8988T (cell line): ENCODE data around the gene MAGI3.
"Not testable (repeated sequence)": the region's sequence is repeated elsewhere in the genome, so short reads cannot be mapped to it uniquely, and the experiment has no call there.

Experiments
- DNase-seq: peaks from one replicate; pipeline ENCODE4 v3.0.0; 2011

MAGI3 gene

DNA sequence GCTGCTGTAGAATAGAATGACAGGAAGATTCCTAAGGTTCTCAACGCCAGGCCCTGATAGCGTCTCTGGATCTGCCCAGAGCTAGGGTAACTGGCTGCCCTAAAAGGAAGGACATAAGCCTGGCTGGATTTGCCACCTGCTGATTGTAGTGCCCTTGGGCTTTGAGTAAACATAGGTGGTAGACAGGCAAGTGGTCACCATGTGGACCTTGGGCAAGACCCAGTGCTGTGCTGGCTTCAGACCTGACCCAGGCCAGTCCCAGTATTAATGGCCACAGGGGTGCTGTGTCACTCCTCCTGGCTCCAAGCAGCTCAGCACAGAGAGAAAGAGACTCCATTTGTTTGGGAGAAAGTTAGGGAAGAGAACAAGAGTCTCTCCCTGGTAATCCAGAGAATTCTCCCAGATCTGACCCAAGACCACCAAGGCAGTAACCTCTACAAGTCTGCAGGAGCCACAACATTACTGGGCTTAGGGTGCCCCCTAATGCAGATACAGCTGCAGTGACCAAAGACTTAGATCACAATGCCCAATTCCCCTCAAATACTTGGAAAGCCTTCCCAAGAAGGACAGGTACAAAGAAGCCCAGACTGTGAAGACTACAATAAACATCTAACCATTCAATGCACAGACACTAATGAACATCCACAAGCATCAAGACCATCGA, 324.4 kb downstream of the MAGI3 start:
- DNase-seq: no peak

DNA sequence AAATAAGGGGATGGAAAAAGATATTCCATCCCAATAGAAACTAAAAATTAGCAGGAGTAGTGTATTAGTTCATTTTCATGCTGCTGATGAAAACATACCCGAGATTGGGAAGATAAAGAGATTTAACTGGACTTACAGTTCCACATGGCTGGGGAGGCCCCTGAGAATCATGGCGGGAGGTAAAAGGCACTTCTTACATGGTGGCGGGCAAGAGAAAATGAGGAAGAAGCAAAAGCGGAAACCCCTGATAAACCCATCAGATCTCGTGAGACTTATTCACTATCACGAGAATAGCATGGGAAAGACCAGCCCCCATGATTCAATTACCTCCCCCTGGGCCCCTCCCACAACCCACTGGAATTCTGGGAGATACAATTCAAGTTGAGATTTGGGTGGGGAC, 327.2 kb downstream of the MAGI3 start:
- DNase-seq: not testable (repeated sequence)

DNA sequence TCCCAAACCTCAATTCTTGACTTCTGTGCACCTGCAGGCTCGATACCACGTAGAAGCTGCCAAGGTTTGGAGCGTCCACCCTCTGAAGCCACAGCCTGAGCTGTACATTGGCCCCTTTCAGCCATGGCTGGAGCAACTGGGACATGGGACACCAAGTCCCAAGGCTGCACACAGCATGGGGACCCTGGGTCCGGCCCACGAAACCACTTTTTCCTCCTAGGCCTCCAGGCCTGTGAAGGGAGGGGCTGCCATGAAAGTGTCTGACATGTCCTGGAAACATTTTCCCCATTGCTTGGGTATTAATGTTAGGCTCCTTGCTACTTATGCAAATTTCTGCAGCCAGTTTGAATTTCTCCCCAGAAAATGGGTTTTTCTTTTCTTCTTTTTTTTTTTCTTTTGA, 328.3 kb downstream of the MAGI3 start:
- DNase-seq: not testable (repeated sequence)

DNA sequence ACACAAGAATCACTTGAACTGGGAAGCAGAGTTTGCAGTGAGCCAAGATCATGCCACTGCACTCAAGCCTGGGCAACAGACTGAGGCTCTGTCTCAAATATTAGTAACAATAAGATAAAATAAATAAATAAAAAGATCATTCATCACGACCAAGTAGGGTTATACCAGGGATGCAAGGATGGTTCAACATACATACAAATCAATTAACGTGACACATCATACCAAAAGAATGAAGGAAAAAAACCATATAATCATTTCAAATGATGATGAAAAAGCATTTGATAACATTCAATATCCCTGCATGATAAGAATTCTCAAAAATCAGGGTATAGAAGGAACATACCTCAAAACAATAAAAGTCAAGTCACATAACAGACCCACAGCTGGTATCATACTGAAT, 330.7 kb downstream of the MAGI3 start:
- DNase-seq: no peak

DNA sequence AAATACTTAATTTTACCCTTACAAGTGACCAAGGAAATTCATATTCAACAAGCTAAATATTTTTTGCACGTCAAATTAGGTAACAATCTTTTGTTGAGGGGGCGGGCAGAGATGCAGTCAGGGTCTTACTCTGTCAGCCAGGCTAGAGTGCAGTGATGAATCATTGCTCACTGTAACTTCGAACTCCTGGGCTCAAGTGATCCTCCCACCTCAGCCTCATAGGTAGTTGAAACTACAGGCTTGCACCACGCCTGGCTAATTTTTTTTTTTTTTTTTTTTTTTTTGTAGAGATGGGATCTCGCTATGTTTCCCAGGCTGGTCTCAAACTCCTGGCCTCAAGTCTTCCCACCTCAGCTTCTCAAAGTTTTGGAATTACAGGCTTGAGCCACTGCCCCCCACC, 342.5 kb downstream of the MAGI3 start:
- no peak for DNase-seq

DNA sequence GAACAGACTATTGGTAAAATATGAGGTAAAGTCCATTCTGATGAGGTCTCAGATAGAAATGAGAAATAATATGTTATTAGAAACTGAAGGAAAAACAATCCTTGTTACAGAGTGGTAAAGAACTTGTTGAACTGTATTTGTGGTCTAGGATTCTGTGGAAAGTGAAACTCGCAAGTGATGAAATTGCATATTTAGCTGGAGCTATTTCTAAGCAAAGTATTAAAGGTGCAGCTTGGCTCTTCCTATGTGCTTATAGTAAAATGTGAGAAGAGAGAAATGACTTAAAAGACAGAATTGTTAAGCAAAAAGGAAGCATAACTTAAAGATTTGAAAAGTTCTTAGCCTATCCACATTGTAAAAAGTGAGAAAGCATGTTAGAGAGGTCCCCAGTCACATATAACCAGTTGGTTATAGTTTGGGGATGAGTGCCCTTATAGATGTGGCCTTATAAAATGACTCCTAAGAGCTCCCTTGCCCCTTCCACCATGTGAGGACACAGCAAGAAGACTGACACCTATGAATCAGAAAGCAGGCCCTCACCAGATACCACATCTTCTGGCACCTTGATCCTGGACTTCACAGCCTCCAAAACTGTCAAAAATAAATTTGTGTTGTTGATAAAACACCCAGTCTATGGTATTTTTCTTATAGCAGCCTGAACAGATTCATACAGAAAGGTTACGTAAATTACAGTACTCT, 344.2 kb downstream of the MAGI3 start:
- DNase-seq: no peak
